ENCODE measurements around the gene AGTPBP1.
"Not testable (repeated sequence)": the region's sequence is repeated elsewhere in the genome, so short reads cannot be mapped to it uniquely, and the experiment has no call there.

AGTPBP1 gene

GRCh38 chr9:85639675-85640186, 102.0 kb downstream of the AGTPBP1 start:
- DNase-seq (ENCODE audit: low read depth), result no peak

GRCh38 chr9:85631809-85632208, 109.9 kb downstream of the AGTPBP1 start:
- DNase-seq (ENCODE audit: low read depth), result no peak

GRCh38 chr9:85630676-85631075, 111.1 kb downstream of the AGTPBP1 start:
- no peak for DNase-seq (ENCODE audit: low read depth)

GRCh38 chr9:85617141-85617670, 124.5 kb downstream of the AGTPBP1 start:
- DNase-seq (ENCODE audit: low read depth), result no peak

GRCh38 chr9:85615792-85616191, 126.0 kb downstream of the AGTPBP1 start:
- DNase-seq (ENCODE audit: low read depth), result no peak

- DNase-seq (ENCODE audit: low read depth), result peak; percentile 81
Measured at GRCh38 chr9:85610074-85610860, 131.5 kb downstream of the AGTPBP1 start.

- no peak for DNase-seq (ENCODE audit: low read depth)
Measured at GRCh38 chr9:85605905-85606304, 135.8 kb downstream of the AGTPBP1 start.

GRCh38 chr9:85603936-85604335, 137.8 kb downstream of the AGTPBP1 start:
- DNase-seq (ENCODE audit: low read depth), result no peak

GRCh38 chr9:85602742-85603141, 139.0 kb downstream of the AGTPBP1 start:
- DNase-seq (ENCODE audit: low read depth), result no peak

GRCh38 chr9:85600675-85601263, 141.0 kb downstream of the AGTPBP1 start:
- DNase-seq (ENCODE audit: low read depth), result no peak

GRCh38 chr9:85599540-85600105, 142.1 kb downstream of the AGTPBP1 start:
- peak; percentile 12 for DNase-seq (ENCODE audit: low read depth)

- DNase-seq (ENCODE audit: low read depth), result no peak
Measured at GRCh38 chr9:85594316-85594715, 147.4 kb downstream of the AGTPBP1 start.

GRCh38 chr9:85586684-85587083, 155.1 kb downstream of the AGTPBP1 start:
- DNase-seq (ENCODE audit: low read depth), result no peak

GRCh38 chr9:85577353-85577952, 164.3 kb downstream of the AGTPBP1 start:
- DNase-seq (ENCODE audit: low read depth), result no peak

GRCh38 chr9:85575868-85576267, 165.9 kb downstream of the AGTPBP1 start:
- no peak for DNase-seq (ENCODE audit: low read depth)

GRCh38 chr9:85573546-85573945, 168.2 kb downstream of the AGTPBP1 start:
- DNase-seq (ENCODE audit: low read depth), result not testable (repeated sequence)

- DNase-seq (ENCODE audit: low read depth), result not testable (repeated sequence)
Measured at GRCh38 chr9:85572917-85573316, 168.8 kb downstream of the AGTPBP1 start.

GRCh38 chr9:85569988-85570387, 171.8 kb downstream of the AGTPBP1 start:
- DNase-seq (ENCODE audit: low read depth), result peak; percentile 86

GRCh38 chr9:85559526-85559925, 182.2 kb downstream of the AGTPBP1 start:
- DNase-seq (ENCODE audit: low read depth), result no peak

GRCh38 chr9:85554349-85554748, 187.4 kb downstream of the AGTPBP1 start:
- peak; percentile 23 for DNase-seq (ENCODE audit: low read depth)

- no peak for DNase-seq (ENCODE audit: low read depth)
Measured at GRCh38 chr9:85553475-85553874, 188.3 kb downstream of the AGTPBP1 start.

- DNase-seq (ENCODE audit: low read depth), result no peak
Measured at GRCh38 chr9:85547599-85547998, 194.2 kb downstream of the AGTPBP1 start.
